HG03432 (cell line): ENCODE measurements around the gene SFMBT2.

Source experiments
- ATAC-seq: cut with Tn5 transposase; IDR thresholded peaks from one replicate; pipeline ENCODE4 v1.9.1; 2021; ENCODE audit warnings: mild to moderate bottlenecking, moderate library complexity; ENCODE audit not compliant: unreplicated experiment

Gene SFMBT2

GRCh38 chr10:7370511-7370910 lies 40.3 kb downstream of the SFMBT2 start:
- no peak for ATAC-seq

GRCh38 chr10:7365027-7365745 lies 45.6 kb downstream of the SFMBT2 start:
- no peak for ATAC-seq

- no peak for ATAC-seq
Observed at GRCh38 chr10:7364474-7364873, 46.4 kb downstream of the SFMBT2 start.

- no peak for ATAC-seq
Observed at GRCh38 chr10:7363700-7364099, 47.1 kb downstream of the SFMBT2 start.

- no peak for ATAC-seq
Observed at GRCh38 chr10:7362471-7362870, 48.4 kb downstream of the SFMBT2 start.

- ATAC-seq = no peak
Observed at GRCh38 chr10:7361316-7361715, 49.5 kb downstream of the SFMBT2 start.

GRCh38 chr10:7359954-7360353 lies 50.9 kb downstream of the SFMBT2 start:
- no peak for ATAC-seq

GRCh38 chr10:7359356-7359755 lies 51.5 kb downstream of the SFMBT2 start:
- no peak for ATAC-seq

- no peak for ATAC-seq
Observed at GRCh38 chr10:7357193-7357592, 53.6 kb downstream of the SFMBT2 start.

- no peak for ATAC-seq
Observed at GRCh38 chr10:7354330-7355047, 56.3 kb downstream of the SFMBT2 start.

GRCh38 chr10:7351894-7352293 lies 58.9 kb downstream of the SFMBT2 start:
- ATAC-seq = no peak

- no peak for ATAC-seq
Observed at GRCh38 chr10:7350541-7351195, 60.2 kb downstream of the SFMBT2 start.

GRCh38 chr10:7345717-7346116 lies 65.1 kb downstream of the SFMBT2 start:
- ATAC-seq = no peak

GRCh38 chr10:7343040-7343439 lies 67.8 kb downstream of the SFMBT2 start:
- no peak for ATAC-seq

- ATAC-seq = no peak
Observed at GRCh38 chr10:7340179-7340874, 70.5 kb downstream of the SFMBT2 start.

GRCh38 chr10:7339510-7339909 lies 71.3 kb downstream of the SFMBT2 start:
- no peak for ATAC-seq

- no peak for ATAC-seq
Observed at GRCh38 chr10:7338469-7338868, 72.4 kb downstream of the SFMBT2 start.

GRCh38 chr10:7337431-7338171 lies 73.2 kb downstream of the SFMBT2 start:
- ATAC-seq = peak; percentile 85

GRCh38 chr10:7335977-7336376 lies 74.9 kb downstream of the SFMBT2 start:
- ATAC-seq = no peak

GRCh38 chr10:7334642-7334964 lies 76.2 kb downstream of the SFMBT2 start:
- ATAC-seq = no peak
